Lung (tissue), 12 donors: ENCODE measurements around the gene YAP1. TPM values are rescaled to one million over a fixed set of nuclear protein-coding genes. Genes with fewer than 3 reads are reported as not detected.

Source experiments
- ATAC-seq: fragments of 200-7000 bp; cut with Tn5 transposase; one replicate; pipeline ENCODE4 v1.9.1; 2020; ENCODE audit warnings: moderate number of reproducible peaks; ENCODE audit not compliant: insufficient read depth, low FRiP score
- DNase-seq, 3 donors: peaks; one replicate each; pipeline ENCODE4 v3.0.0-alpha.2; 2013 to 2017
- H3K27ac ChIP-seq, 2 donors: one replicate each; pipeline ENCODE4 v1.5.1; 2013; ENCODE audit warnings: mild to moderate bottlenecking in 2 of 2, moderate library complexity in 2 of 2, control low read depth in 1 of 2, inconsistent platforms in 1 of 2, low read depth in 1 of 2, low read length in 1 of 2
- H3K27me3 ChIP-seq, 3 donors: one replicate each; pipeline ENCODE4 v1.5.1; 2013; ENCODE audit warnings: low read length in 2 of 3; ENCODE audit not compliant: control insufficient read depth in 3 of 3, insufficient read depth in 3 of 3
- H3K36me3 ChIP-seq, 4 donors: one replicate each; pipeline ENCODE4 v1.5.1; 2013; ENCODE audit warnings: low read length in 4 of 4, mild to moderate bottlenecking in 1 of 4, moderate library complexity in 1 of 4; ENCODE audit not compliant: control insufficient read depth in 4 of 4, insufficient read depth in 4 of 4
- H3K4me1 ChIP-seq, 5 donors: one replicate each; pipeline ENCODE4 v1.5.1; 2013; ENCODE audit warnings: low read length in 5 of 5, mild to moderate bottlenecking in 2 of 5, moderate library complexity in 1 of 5; ENCODE audit not compliant: control insufficient read depth in 5 of 5, insufficient read depth in 5 of 5
- H3K4me3 ChIP-seq: one replicate; pipeline ENCODE4 v1.5.1; 2013; ENCODE audit warnings: mild to moderate bottlenecking, control low read depth, moderate library complexity
- H3K9ac ChIP-seq, 2 donors: one replicate each; pipeline ENCODE4 v1.5.1; 2013; ENCODE audit warnings: low read length in 2 of 2, control low read depth in 1 of 2; ENCODE audit not compliant: insufficient read depth in 1 of 2
- H3K9me3 ChIP-seq, 4 donors: one replicate each; pipeline ENCODE4 v1.5.1; 2013; ENCODE audit warnings: low read length in 3 of 4, mild to moderate bottlenecking in 1 of 4, moderate library complexity in 1 of 4; ENCODE audit not compliant: control insufficient read depth in 4 of 4, insufficient read depth in 3 of 4
- CTCF ChIP-seq: IDR thresholded peaks from 2 replicates; pipeline ENCODE4 v1.5.1; 2012; ENCODE audit warnings: mild to moderate bottlenecking; ENCODE audit errors: control extremely low read depth, extremely low read depth
- WGBS, 2 donors: extraction: QIAGEN DNeasy Blood & Tissue Kit; methylation state at CpG; one replicate each; pipeline ENCODE4 v1.1.7; 2013; 5-methylcytosine and 5-hydroxymethylcytosine counted together
- polyA plus RNA-seq, 2 donors: library from polyadenylated mRNA; stranded (reverse); fragments of 200-250 nt; gene quantifications; one replicate each; pipeline ENCODE4 v1.2.1, GENCODE V29; 2013
- total RNA-seq, 2 donors: library from RNA; depleted of rRNA in 1 of 2; stranded (reverse); fragments of >200 nt in 1 of 2; gene quantifications; one replicate each; pipeline ENCODE4 v1.2.1, GENCODE V29; 2014 to 2021
- donor health status: control.
- donor health status: control.
- donor health status: Bipolar disorder and iron deficiency.
- donor health status: healthy.
- donor health status: DM: yes; HTN: yes; CAD: no.

YAP1 gene
- total and polyA plus RNA-seq, 4 donors: 29.5 to 257 (median 80.4) TPM

- H3K9ac ChIP-seq: no peak overlapping the region
- ATAC-seq: no peak
Measured at GRCh38 chr11:102184269-102184987, 74.2 kb downstream of the YAP1 start.

GRCh38 chr11:102186551-102187191, 76.4 kb downstream of the YAP1 start:
- Histone ChIP-seq H3K9me3 (no peaks in the 10 kb centered on the region), H3K36me3 (peaks cover 0 to 11% (median 5%) of the 10 kb centered on the region in 4 donors), H3K27me3 (no peaks in the 10 kb centered on the region), H3K9ac (peak overlapping the region in 1 of 2 donors; percentile 65), H3K27ac (no peak overlapping the region), H3K4me1 (peaks cover 2 to 63% (median 15%) of the 10 kb centered on the region in 5 donors), H3K4me3 (no peak overlapping the region)
- 52 to 57% methylated on average over 6 of the region's 6 CpGs for WGBS, 2 donors
- DNase-seq (peak; percentile 25 to 64 (median 58)), ATAC-seq (no peak)
- no peak for TF ChIP-seq CTCF

More at GRCh38 chr11:102184269-102184987, 74.2 kb downstream of the YAP1 start:
- Histone ChIP-seq H3K9me3 (no peaks in the 10 kb centered on the region), H3K27me3 (no peaks in the 10 kb centered on the region), H3K27ac (no peak overlapping the region), H3K4me3 (no peak overlapping the region), H3K4me1 (peaks cover 0 to 49% (median 14%) of the 10 kb centered on the region in 5 donors), H3K36me3 (peaks cover 0 to 21% (median 8%) of the 10 kb centered on the region in 4 donors)
- TF ChIP-seq CTCF: no peak
- 83 to 89% methylated on average over 3 of the region's 3 CpGs for WGBS, 2 donors
- DNase-seq: no peak

GRCh38 chr11:102187416-102188151, 77.3 kb downstream of the YAP1 start:
- ATAC-seq (no peak), DNase-seq (peak; percentile 86 to 100 (median 100))
- H3K27me3 ChIP-seq: no peaks in the 10 kb centered on the region
- H3K27ac ChIP-seq: peak overlapping the region in 1 of 2 donors; percentile 12
- peaks cover under 1 to 11% (median 5%) of the 10 kb centered on the region in 4 donors for H3K36me3 ChIP-seq
- H3K9me3 ChIP-seq: no peaks in the 10 kb centered on the region
- peaks cover 2 to 72% (median 17%) of the 10 kb centered on the region in 5 donors for H3K4me1 ChIP-seq
- H3K9ac ChIP-seq: peak overlapping the region in 1 of 2 donors; percentile 65
- no peak for TF ChIP-seq CTCF
- H3K4me3 ChIP-seq: no peak overlapping the region
- 51 to 59% methylated on average over 8 of the region's 8 CpGs for WGBS, 2 donors
